ENCODE results near the gene PDE4B. TPM values are rescaled to one million over a fixed set of nuclear protein-coding genes. Genes with fewer than 3 reads are reported as not detected.
A peak's percentile ranks its signal among the peaks of the same experiment; 100 is the strongest.

PDE4B gene
- total RNA-seq, 1 donor from 2014 or later, result 7.6 TPM

GRCh38 chr1:66168467-66168887, 375.8 kb downstream of the PDE4B start:
- Histone ChIP-seq H4K20me1 (ENCODE audit: insufficient read depth, low read length) (no peaks in the 10 kb centered on the region), H3K27ac (ENCODE audit: low read depth, low read length) (no peak overlapping the region), H3K36me3 (ENCODE audit: insufficient read depth, low read length) (no peaks in the 10 kb centered on the region), H3K27me3 (ENCODE audit: insufficient read depth, low read length) (no peaks in the 10 kb centered on the region), H3K4me1 (ENCODE audit: insufficient read depth, low read length) (no peaks in the 10 kb centered on the region), H3K79me2 (ENCODE audit: insufficient read depth, low read length) (no peaks in the 10 kb centered on the region), H3K4me3 (ENCODE audit: insufficient read depth, low read depth, low read length) (no peak overlapping the region), H3K9ac (ENCODE audit: low read length) (no peak overlapping the region), H3K4me2 (ENCODE audit: low read length) (no peak overlapping the region), H3K9me3 (ENCODE audit: insufficient read depth, low read depth, low read length) (no peaks in the 10 kb centered on the region), H2AFZ (ENCODE audit: low read depth, low read length) (no peak overlapping the region)
- Mint-ChIP-seq H3K36me3 (ENCODE audit: low read depth, unreplicated experiment) (no peaks in the 10 kb centered on the region), H3K27me3 (ENCODE audit: low read depth, unreplicated experiment) (no peaks in the 10 kb centered on the region), H3K4me3 (ENCODE audit: unreplicated experiment) (no peak overlapping the region), H3K4me1 (ENCODE audit: low read depth, unreplicated experiment) (peaks cover 18% of the 10 kb centered on the region), H3K27ac (ENCODE audit: unreplicated experiment) (peak overlapping the region; percentile 37), H3K9me3 (ENCODE audit: unreplicated experiment) (peaks cover 2% of the 10 kb centered on the region)
- TF ChIP-seq EZH2 (IDR thresholded peaks at IDR 0.05; ENCODE audit: insufficient read depth, low read length) (no peak), CTCF (IDR thresholded peaks at IDR 0.05; ENCODE audit: insufficient read depth, low read depth, low read length) (no peak)
- DNase-seq (ENCODE audit: low read depth) (peak; percentile 91), FAIRE-seq (no peak)

- H3K4me3 ChIP-seq (ENCODE audit: insufficient read depth, low read depth, low read length), result no peak overlapping the region
- Mint-ChIP-seq H3K4me1 (ENCODE audit: low read depth, unreplicated experiment) (peaks cover 18% of the 10 kb centered on the region), H3K27ac (ENCODE audit: unreplicated experiment) (peak overlapping the region; percentile 37), H3K4me3 (ENCODE audit: unreplicated experiment) (no peak overlapping the region), H3K36me3 (ENCODE audit: low read depth, unreplicated experiment) (no peaks in the 10 kb centered on the region), H3K9me3 (ENCODE audit: unreplicated experiment) (peaks cover 2% of the 10 kb centered on the region), H3K27me3 (ENCODE audit: low read depth, unreplicated experiment) (no peaks in the 10 kb centered on the region)
- H3K27me3 ChIP-seq (ENCODE audit: insufficient read depth, low read length), result no peaks in the 10 kb centered on the region
- no peaks in the 10 kb centered on the region for H4K20me1 ChIP-seq (ENCODE audit: insufficient read depth, low read length)
- no peaks in the 10 kb centered on the region for H3K36me3 ChIP-seq (ENCODE audit: insufficient read depth, low read length)
- no peaks in the 10 kb centered on the region for H3K4me1 ChIP-seq (ENCODE audit: insufficient read depth, low read length)
- FAIRE-seq (no peak), DNase-seq (ENCODE audit: low read depth) (peak; percentile 48)
- no peak overlapping the region for H2AFZ ChIP-seq (ENCODE audit: low read depth, low read length)
- TF ChIP-seq CTCF (IDR thresholded peaks at IDR 0.05; ENCODE audit: insufficient read depth, low read depth, low read length) (no peak), EZH2 (IDR thresholded peaks at IDR 0.05; ENCODE audit: insufficient read depth, low read length) (no peak)
- no peak overlapping the region for H3K27ac ChIP-seq (ENCODE audit: low read depth, low read length)
- H3K4me2 ChIP-seq (ENCODE audit: low read length), result peak overlapping the region; percentile 3
- no peaks in the 10 kb centered on the region for H3K79me2 ChIP-seq (ENCODE audit: insufficient read depth, low read length)
- H3K9me3 ChIP-seq (ENCODE audit: insufficient read depth, low read depth, low read length), result no peaks in the 10 kb centered on the region
- H3K9ac ChIP-seq (ENCODE audit: low read length), result no peak overlapping the region
Measured at GRCh38 chr1:66168948-66169671, 376.4 kb downstream of the PDE4B start.

- Mint-ChIP-seq H3K27ac (ENCODE audit: unreplicated experiment) (no peak overlapping the region), H3K9me3 (ENCODE audit: unreplicated experiment) (peaks cover 2% of the 10 kb centered on the region), H3K4me1 (ENCODE audit: low read depth, unreplicated experiment) (peaks cover 34% of the 10 kb centered on the region), H3K36me3 (ENCODE audit: low read depth, unreplicated experiment) (no peaks in the 10 kb centered on the region), H3K27me3 (ENCODE audit: low read depth, unreplicated experiment) (no peaks in the 10 kb centered on the region), H3K4me3 (ENCODE audit: unreplicated experiment) (no peak overlapping the region)
- no peak overlapping the region for H3K9ac ChIP-seq (ENCODE audit: low read length)
- H3K4me2 ChIP-seq (ENCODE audit: low read length), result no peak overlapping the region
- FAIRE-seq, result no peak
- TF ChIP-seq EZH2 (IDR thresholded peaks at IDR 0.05; ENCODE audit: insufficient read depth, low read length) (no peak), CTCF (IDR thresholded peaks at IDR 0.05; ENCODE audit: insufficient read depth, low read depth, low read length) (no peak)
- H3K27me3 ChIP-seq (ENCODE audit: insufficient read depth, low read length), result no peaks in the 10 kb centered on the region
- H3K9me3 ChIP-seq (ENCODE audit: insufficient read depth, low read depth, low read length), result no peaks in the 10 kb centered on the region
- no peaks in the 10 kb centered on the region for H3K36me3 ChIP-seq (ENCODE audit: insufficient read depth, low read length)
- H3K79me2 ChIP-seq (ENCODE audit: insufficient read depth, low read length), result no peaks in the 10 kb centered on the region
- no peak for DNase-seq (ENCODE audit: low read depth)
- no peaks in the 10 kb centered on the region for H3K4me1 ChIP-seq (ENCODE audit: insufficient read depth, low read length)
- no peak overlapping the region for H3K4me3 ChIP-seq (ENCODE audit: insufficient read depth, low read depth, low read length)
- H3K27ac ChIP-seq (ENCODE audit: low read depth, low read length), result no peak overlapping the region
- no peak overlapping the region for H2AFZ ChIP-seq (ENCODE audit: low read depth, low read length)
- H4K20me1 ChIP-seq (ENCODE audit: insufficient read depth, low read length), result no peaks in the 10 kb centered on the region
Measured at GRCh38 chr1:66172272-66172671, 379.6 kb downstream of the PDE4B start.
